ENCODE data around the gene ANKRD65. TPM values are rescaled to one million over a fixed set of nuclear protein-coding genes. Genes with fewer than 3 reads are reported as not detected.

The ANKRD65 gene
- total and polyA plus RNA-seq, 2 experiments from 2014 or later, result 2.1 to 5.5 TPM

DNA sequence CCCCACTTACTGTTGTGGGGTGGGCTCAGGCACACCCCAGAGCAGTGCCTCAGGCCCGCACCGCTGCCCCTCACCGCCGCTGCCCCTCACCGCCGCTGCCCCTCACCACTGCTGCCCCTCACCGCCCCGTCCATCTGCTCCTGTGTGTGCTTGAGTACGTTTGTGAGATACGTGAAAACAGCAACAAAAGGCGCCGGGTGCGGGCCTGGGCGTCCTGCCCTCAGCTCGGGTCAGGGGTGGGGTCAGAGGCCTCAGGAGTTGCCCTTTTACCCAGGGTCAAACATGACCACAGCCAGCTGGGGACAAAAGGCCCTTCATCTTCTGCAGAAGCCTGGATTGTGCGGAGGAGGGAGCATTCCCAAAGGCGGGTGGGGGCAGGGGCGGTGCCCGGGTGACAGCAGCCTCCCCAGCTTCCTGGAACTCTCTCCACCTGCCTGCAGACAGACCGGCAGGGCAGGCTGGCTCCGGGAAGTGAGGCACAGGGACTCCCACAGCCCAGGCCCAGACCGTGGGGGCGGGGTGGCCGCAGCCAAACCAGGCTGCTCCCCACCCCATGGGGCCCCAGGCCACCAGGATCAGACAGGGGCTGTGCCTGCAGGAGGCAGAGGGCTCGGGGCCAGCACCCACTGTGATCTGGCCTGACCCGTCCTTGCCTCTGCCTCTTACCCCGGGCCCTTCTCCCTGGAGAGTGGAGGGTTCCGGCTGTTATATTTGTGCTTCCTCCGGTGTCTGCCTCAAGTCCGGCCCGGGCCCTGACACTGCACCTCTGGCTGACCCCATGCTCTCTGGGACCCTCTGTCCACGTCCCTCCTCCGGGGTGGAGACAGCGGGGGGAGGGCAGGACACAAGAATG, 12.1 kb upstream of the ANKRD65 start:
- Histone ChIP-seq H3K36me3 (replicated peaks; ENCODE audit: insufficient read depth, low read depth) (no peaks in the 10 kb centered on the region), H2AFZ (no peak overlapping the region), H3K79me2 (peaks cover 18% of the 10 kb centered on the region), H4K20me1 (ENCODE audit: insufficient read depth, poor library complexity, severe bottlenecking) (no peaks in the 10 kb centered on the region), H3K9me2 (replicated peaks; ENCODE audit: insufficient read depth) (no peaks in the 10 kb centered on the region), H3K27me3 (no peaks in the 10 kb centered on the region), H3K9me3 (ENCODE audit: low read depth) (no peaks in the 10 kb centered on the region), H3K27ac (peak overlapping the region; percentile 96), H3K4me1 (ENCODE audit: insufficient read depth) (peaks cover 75% of the 10 kb centered on the region), H3K4me2 (peak overlapping the region; percentile 96), H3K4me3 (no peak overlapping the region)
- TF ChIP-seq EZH2 (IDR thresholded peaks at IDR 0.05; ENCODE audit: borderline replicate concordance) (no peak), EZH2phosphoT487 (IDR thresholded peaks at IDR 0.05; ENCODE audit: low read depth, severe bottlenecking, unreplicated experiment) (no peak)
- TF ChIP-seq, protein P1, sequence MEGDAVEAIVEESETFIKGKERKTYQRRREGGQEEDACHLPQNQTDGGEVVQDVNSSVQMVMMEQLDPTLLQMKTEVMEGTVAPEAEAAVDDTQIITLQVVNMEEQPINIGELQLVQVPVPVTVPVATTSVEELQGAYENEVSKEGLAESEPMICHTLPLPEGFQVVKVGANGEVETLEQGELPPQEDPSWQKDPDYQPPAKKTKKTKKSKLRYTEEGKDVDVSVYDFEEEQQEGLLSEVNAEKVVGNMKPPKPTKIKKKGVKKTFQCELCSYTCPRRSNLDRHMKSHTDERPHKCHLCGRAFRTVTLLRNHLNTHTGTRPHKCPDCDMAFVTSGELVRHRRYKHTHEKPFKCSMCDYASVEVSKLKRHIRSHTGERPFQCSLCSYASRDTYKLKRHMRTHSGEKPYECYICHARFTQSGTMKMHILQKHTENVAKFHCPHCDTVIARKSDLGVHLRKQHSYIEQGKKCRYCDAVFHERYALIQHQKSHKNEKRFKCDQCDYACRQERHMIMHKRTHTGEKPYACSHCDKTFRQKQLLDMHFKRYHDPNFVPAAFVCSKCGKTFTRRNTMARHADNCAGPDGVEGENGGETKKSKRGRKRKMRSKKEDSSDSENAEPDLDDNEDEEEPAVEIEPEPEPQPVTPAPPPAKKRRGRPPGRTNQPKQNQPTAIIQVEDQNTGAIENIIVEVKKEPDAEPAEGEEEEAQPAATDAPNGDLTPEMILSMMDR (IDR thresholded peaks at IDR 0.05; ENCODE audit: poor library complexity), result no peak
- peak; percentile 92 for DNase-seq (ENCODE audit: low spot score)
- 51% methylated on average over 32 of the region's 34 CpGs for WGBS (ENCODE audit: low lambda C conversion rate, missing lambda C conversion rate)

DNA sequence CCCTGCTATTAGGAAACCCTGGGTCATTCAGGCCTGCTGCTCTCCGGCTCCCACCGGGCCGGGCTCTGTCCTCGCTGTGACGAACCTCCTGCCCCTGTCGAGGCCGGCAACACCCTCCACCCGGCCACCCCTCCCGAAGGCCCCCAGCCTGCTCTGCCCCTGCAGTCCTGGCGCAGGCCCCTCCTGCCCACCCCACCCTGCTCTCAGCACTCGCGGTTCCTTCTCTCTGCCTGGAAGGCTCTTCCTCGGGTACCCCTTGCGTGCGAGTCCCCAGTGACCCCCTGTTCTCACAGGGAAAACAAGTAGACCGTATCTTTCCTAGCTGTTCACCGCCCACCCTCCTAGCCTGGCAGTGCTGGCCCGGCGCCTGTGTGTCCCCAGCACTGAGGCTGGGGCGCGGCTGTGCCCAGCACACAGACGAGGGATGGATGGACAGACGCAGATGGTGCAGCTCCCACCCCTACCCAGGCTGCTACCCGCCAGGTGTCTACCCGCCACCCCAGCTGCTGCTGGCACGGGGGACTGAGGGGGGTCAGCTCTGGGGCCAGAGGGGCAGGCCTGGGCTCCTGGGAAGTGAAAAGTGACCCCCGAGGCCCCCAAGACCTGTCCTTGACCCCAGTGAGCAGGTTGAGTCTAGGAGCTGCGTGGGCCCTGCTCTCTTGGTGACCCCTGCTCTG, 11.3 kb upstream of the ANKRD65 start:
- Histone ChIP-seq H4K20me1 (ENCODE audit: insufficient read depth, poor library complexity, severe bottlenecking) (no peaks in the 10 kb centered on the region), H3K27me3 (no peaks in the 10 kb centered on the region), H3K4me1 (ENCODE audit: insufficient read depth) (peaks cover 72% of the 10 kb centered on the region), H3K36me3 (replicated peaks; ENCODE audit: insufficient read depth, low read depth) (no peaks in the 10 kb centered on the region), H3K4me2 (peak overlapping the region; percentile 66), H3K9me3 (ENCODE audit: low read depth) (no peaks in the 10 kb centered on the region), H3K27ac (peak overlapping the region; percentile 96), H2AFZ (no peak overlapping the region), H3K9me2 (replicated peaks; ENCODE audit: insufficient read depth) (no peaks in the 10 kb centered on the region), H3K79me2 (peaks cover 16% of the 10 kb centered on the region), H3K4me3 (no peak overlapping the region)
- 75% methylated on average over 27 of the region's 28 CpGs for WGBS (ENCODE audit: low lambda C conversion rate, missing lambda C conversion rate)
- no peak for TF ChIP-seq EZH2phosphoT487 (IDR thresholded peaks at IDR 0.05; ENCODE audit: low read depth, severe bottlenecking, unreplicated experiment)
- TF ChIP-seq EZH2 (IDR thresholded peaks at IDR 0.05; ENCODE audit: borderline replicate concordance), result no peak
- TF ChIP-seq, protein P1 (IDR thresholded peaks at IDR 0.05; ENCODE audit: poor library complexity), result no peak
- DNase-seq (ENCODE audit: low spot score), result no peak

DNA sequence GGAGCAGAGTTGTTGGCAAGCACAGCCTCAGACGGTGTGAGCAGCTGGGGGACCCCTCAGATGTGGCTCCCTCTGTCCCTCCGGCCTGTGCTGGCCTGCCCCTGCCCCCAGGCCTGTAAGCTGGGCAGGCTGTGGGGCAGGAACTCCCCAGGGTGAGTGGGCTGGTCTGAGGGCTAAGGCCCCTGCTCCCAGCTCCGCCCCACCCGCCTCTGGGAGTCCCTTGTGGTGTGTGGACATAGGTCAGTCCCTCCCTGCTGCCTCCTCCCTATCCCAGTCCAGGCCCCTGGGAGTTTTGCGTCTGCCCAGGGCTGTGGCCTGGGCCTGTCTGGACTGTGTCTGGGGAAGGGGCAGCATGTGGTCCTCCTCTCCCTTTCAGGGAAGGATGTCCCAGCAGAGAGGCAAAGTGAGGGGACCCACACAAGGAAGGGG, 10.8 kb upstream of the ANKRD65 start:
- peaks cover 66% of the 10 kb centered on the region for H3K4me1 ChIP-seq (ENCODE audit: insufficient read depth)
- peak; percentile 84 for DNase-seq (ENCODE audit: low spot score)
- H2AFZ ChIP-seq, result peak overlapping the region; percentile 35

More for the DNA sequence above, 10.8 kb upstream of the ANKRD65 start:
- Histone ChIP-seq H3K79me2 (peaks cover 11% of the 10 kb centered on the region), H3K36me3 (replicated peaks; ENCODE audit: insufficient read depth, low read depth) (no peaks in the 10 kb centered on the region), H4K20me1 (ENCODE audit: insufficient read depth, poor library complexity, severe bottlenecking) (no peaks in the 10 kb centered on the region), H3K27me3 (no peaks in the 10 kb centered on the region), H3K4me2 (peak overlapping the region; percentile 66), H3K27ac (peak overlapping the region; percentile 96), H3K9me2 (replicated peaks; ENCODE audit: insufficient read depth) (no peaks in the 10 kb centered on the region), H3K9me3 (ENCODE audit: low read depth) (no peaks in the 10 kb centered on the region), H3K4me3 (no peak overlapping the region)
- TF ChIP-seq, protein P1 (IDR thresholded peaks at IDR 0.05; ENCODE audit: poor library complexity), result no peak
- no peak for TF ChIP-seq EZH2phosphoT487 (IDR thresholded peaks at IDR 0.05; ENCODE audit: low read depth, severe bottlenecking, unreplicated experiment)
- no peak for TF ChIP-seq EZH2 (IDR thresholded peaks at IDR 0.05; ENCODE audit: borderline replicate concordance)
- 53% methylated on average over 4 of the region's 5 CpGs for WGBS (ENCODE audit: low lambda C conversion rate, missing lambda C conversion rate)

Data from hepatocyte (in vitro differentiated cells).